DND-41 (cell line): ENCODE measurements around the gene SERPINE2.

Experiments used
- ATAC-seq: fragments of 200-7000 bp; cut with Tn5 transposase; 3 replicates; pipeline ENCODE4 v1.9.1; 2021; ENCODE audit warnings: low read depth; ENCODE audit not compliant: insufficient read depth
- DNase-seq: peaks from one replicate; pipeline ENCODE4 v3.0.0-alpha.2; 2020
- H2AFZ ChIP-seq: 2 replicates; pipeline ENCODE4 v1.6.0; 2012; ENCODE audit warnings: low read depth, low read length
- H3K27ac ChIP-seq: 2 replicates; pipeline ENCODE4 v1.5.1; 2012; ENCODE audit warnings: low read length, inconsistent platforms
- H3K27me3 ChIP-seq: fragments of 200-600 bp; sonication (generic); 2 replicates; pipeline ENCODE4 v1.6.0; 2012; ENCODE audit warnings: low read length, mild to moderate bottlenecking, inconsistent platforms; ENCODE audit not compliant: insufficient read depth, poor library complexity
- H3K36me3 ChIP-seq: 2 replicates; pipeline ENCODE4 v1.5.1; 2012; ENCODE audit warnings: low read length, inconsistent platforms; ENCODE audit not compliant: insufficient read depth
- H3K4me1 ChIP-seq: 2 replicates; pipeline ENCODE4 v1.5.1; 2012; ENCODE audit warnings: mild to moderate bottlenecking, low read length; ENCODE audit not compliant: insufficient read depth
- H3K4me2 ChIP-seq: 2 replicates; pipeline ENCODE4 v1.6.0; 2012; ENCODE audit warnings: mild to moderate bottlenecking, moderate library complexity, low read length, inconsistent platforms; ENCODE audit not compliant: insufficient read depth
- H3K4me3 ChIP-seq, 2 experiments: fragments of 200-600 bp in 1 of 2; shearing (Covaris generic) in 1 of 2; 2 replicates each; pipeline ENCODE4 v1.5.1; 2012 to 2016; ENCODE audit warnings: inconsistent platforms in 2 of 2, low read length in 2 of 2, mild to moderate bottlenecking in 2 of 2, low read depth in 1 of 2, moderate library complexity in 1 of 2
- H3K79me2 ChIP-seq: 2 replicates; pipeline ENCODE4 v1.6.0; 2012; ENCODE audit warnings: low read length, inconsistent platforms; ENCODE audit not compliant: insufficient read depth
- H3K9ac ChIP-seq: 2 replicates; pipeline ENCODE4 v1.6.0; 2012; ENCODE audit warnings: low read depth, mild to moderate bottlenecking, inconsistent platforms, low read length, moderate library complexity
- H3K9me3 ChIP-seq: 2 replicates; pipeline ENCODE4 v1.5.1; 2012; ENCODE audit warnings: low read length, moderate library complexity, mild to moderate bottlenecking, inconsistent platforms; ENCODE audit not compliant: insufficient read depth, severe bottlenecking
- H4K20me1 ChIP-seq: 2 replicates; pipeline ENCODE4 v1.6.0; 2012; ENCODE audit warnings: low read length; ENCODE audit not compliant: insufficient read depth
- EZH2 ChIP-seq: IDR thresholded peaks from 3 replicates; pipeline ENCODE4 v1.6.1; 2012; ENCODE audit warnings: borderline replicate concordance, low read depth, mild to moderate bottlenecking, moderate library complexity, low read length, inconsistent platforms; ENCODE audit not compliant: severe bottlenecking
- TF ChIP-seq, protein P1 (sequence below): IDR thresholded peaks from 2 replicates; pipeline ENCODE4 v1.5.1; 2012; ENCODE audit warnings: borderline replicate concordance, low read length, moderate library complexity, mild to moderate bottlenecking; ENCODE audit not compliant: poor library complexity, severe bottlenecking; ENCODE audit errors: extremely low read depth

Gene SERPINE2

DNA sequence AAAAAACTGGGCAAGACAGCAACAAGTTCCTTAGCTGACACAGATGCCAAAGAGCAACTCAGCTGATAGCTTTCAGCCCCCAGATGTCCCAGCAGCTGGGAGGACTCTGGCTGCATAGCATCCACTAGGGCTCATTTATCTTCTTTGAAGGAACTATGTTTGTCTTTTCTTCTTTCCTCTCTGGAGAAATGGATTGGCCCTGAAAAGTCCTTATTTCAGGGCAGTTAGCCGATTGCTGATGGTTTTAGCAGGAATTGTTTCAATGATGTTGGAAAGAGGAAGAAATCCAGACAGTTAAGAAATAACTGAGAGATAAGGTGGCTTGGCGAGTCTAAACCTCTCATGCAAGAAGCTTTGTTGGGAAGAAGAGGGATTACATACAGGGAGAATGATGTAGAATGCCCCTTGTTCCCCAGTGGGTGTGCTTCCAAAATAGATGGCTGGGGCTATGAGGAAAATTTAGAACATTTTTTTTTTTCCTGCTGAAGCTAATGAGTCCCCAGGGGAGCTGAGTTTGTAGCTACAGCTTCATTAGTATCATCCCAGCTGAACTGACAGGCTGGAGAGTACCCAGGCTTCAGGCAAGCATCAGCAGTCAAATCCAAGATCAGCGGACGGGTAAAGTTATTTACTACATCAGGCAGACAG lies 33.6 kb upstream of the SERPINE2 start:
- no peak overlapping the region for H3K27ac ChIP-seq
- ATAC-seq (no peak), DNase-seq (no peak)
- no peaks in the 10 kb centered on the region for H3K9me3 ChIP-seq
- no peaks in the 10 kb centered on the region for H3K27me3 ChIP-seq
- H3K79me2 ChIP-seq = no peaks in the 10 kb centered on the region
- no peaks in the 10 kb centered on the region for H4K20me1 ChIP-seq
- no peak overlapping the region for H3K4me3 ChIP-seq
- H3K9ac ChIP-seq = no peak overlapping the region
- TF ChIP-seq, protein P1, sequence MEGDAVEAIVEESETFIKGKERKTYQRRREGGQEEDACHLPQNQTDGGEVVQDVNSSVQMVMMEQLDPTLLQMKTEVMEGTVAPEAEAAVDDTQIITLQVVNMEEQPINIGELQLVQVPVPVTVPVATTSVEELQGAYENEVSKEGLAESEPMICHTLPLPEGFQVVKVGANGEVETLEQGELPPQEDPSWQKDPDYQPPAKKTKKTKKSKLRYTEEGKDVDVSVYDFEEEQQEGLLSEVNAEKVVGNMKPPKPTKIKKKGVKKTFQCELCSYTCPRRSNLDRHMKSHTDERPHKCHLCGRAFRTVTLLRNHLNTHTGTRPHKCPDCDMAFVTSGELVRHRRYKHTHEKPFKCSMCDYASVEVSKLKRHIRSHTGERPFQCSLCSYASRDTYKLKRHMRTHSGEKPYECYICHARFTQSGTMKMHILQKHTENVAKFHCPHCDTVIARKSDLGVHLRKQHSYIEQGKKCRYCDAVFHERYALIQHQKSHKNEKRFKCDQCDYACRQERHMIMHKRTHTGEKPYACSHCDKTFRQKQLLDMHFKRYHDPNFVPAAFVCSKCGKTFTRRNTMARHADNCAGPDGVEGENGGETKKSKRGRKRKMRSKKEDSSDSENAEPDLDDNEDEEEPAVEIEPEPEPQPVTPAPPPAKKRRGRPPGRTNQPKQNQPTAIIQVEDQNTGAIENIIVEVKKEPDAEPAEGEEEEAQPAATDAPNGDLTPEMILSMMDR = no peak
- no peak for TF ChIP-seq EZH2
- no peak overlapping the region for H3K4me2 ChIP-seq
- H2AFZ ChIP-seq = no peak overlapping the region
- no peaks in the 10 kb centered on the region for H3K4me1 ChIP-seq
- H3K36me3 ChIP-seq = no peaks in the 10 kb centered on the region

DNA sequence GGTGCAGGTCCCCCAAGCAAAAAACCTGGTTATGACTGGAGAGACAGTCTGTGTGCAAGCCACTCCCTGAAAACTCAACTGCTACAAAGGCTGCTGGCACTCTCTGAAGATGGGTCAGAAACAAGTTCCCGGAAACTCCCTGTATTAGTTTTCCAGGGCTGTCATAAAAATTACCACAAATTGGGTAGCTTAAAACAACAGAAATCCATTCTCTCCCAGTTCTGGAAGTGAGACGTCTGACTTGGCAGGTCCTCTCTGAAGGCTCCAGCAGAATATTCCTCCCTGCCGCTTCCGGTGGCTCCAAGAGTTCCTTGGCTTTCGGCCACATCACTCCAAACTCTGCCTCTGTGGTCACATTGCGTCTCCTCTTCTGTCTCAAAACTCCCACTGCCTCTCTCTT lies 30.1 kb upstream of the SERPINE2 start:
- Histone ChIP-seq H4K20me1 (no peaks in the 10 kb centered on the region), H3K27me3 (peaks cover 5% of the 10 kb centered on the region), H3K4me1 (no peaks in the 10 kb centered on the region), H3K79me2 (no peaks in the 10 kb centered on the region), H3K4me3 (no peak overlapping the region), H3K4me2 (no peak overlapping the region), H3K9me3 (no peaks in the 10 kb centered on the region), H3K27ac (no peak overlapping the region), H3K36me3 (no peaks in the 10 kb centered on the region), H2AFZ (no peak overlapping the region), H3K9ac (no peak overlapping the region)
- no peak for DNase-seq
- no peak for ATAC-seq
- TF ChIP-seq EZH2 = no peak
- TF ChIP-seq, protein P1 = no peak

DNA sequence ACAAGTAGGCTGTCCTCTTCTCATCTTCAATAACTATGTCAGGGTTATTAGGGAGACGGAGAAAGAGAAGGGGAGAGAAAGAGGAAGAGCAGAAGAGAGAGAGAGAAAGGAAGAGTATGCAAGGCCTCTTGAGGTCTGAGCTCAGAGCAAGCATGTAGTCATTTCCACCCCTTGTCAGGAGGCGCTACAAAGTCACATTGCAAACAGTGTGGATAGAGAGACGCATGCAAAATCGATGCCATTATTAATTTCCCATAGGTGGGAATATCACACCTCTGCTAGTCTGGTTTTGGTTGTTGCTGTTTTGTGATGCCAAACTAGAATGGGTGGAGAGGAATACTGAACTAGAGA lies 24.2 kb upstream of the SERPINE2 start:
- no peak for ATAC-seq
- no peak overlapping the region for H3K4me2 ChIP-seq
- H3K27ac ChIP-seq = no peak overlapping the region
- no peak overlapping the region for H3K4me3 ChIP-seq
- H2AFZ ChIP-seq = no peak overlapping the region
- peaks cover 5% of the 10 kb centered on the region for H3K27me3 ChIP-seq
- no peaks in the 10 kb centered on the region for H4K20me1 ChIP-seq
- no peak for TF ChIP-seq EZH2
- TF ChIP-seq, protein P1 = no peak
- H3K9me3 ChIP-seq = no peaks in the 10 kb centered on the region
- no peak overlapping the region for H3K9ac ChIP-seq
- no peaks in the 10 kb centered on the region for H3K79me2 ChIP-seq
- no peak for DNase-seq
- H3K4me1 ChIP-seq = no peaks in the 10 kb centered on the region
- H3K36me3 ChIP-seq = no peaks in the 10 kb centered on the region
